NK-92 treated with Interleukin-12 subunit alpha and Interleukin-12 subunit beta, amount 100 ng/mL, for 24 hours (cell line): ENCODE measurements around the gene FBN3.
"Not testable (repeated sequence)": the region's sequence is repeated elsewhere in the genome, so short reads cannot be mapped to it uniquely, and the experiment has no call there.

Experiments used
- DNase-seq: peaks from one replicate; lab custom pipeline; 2025; lab: John Stamatoyannopoulos, UW

FBN3 gene

DNA sequence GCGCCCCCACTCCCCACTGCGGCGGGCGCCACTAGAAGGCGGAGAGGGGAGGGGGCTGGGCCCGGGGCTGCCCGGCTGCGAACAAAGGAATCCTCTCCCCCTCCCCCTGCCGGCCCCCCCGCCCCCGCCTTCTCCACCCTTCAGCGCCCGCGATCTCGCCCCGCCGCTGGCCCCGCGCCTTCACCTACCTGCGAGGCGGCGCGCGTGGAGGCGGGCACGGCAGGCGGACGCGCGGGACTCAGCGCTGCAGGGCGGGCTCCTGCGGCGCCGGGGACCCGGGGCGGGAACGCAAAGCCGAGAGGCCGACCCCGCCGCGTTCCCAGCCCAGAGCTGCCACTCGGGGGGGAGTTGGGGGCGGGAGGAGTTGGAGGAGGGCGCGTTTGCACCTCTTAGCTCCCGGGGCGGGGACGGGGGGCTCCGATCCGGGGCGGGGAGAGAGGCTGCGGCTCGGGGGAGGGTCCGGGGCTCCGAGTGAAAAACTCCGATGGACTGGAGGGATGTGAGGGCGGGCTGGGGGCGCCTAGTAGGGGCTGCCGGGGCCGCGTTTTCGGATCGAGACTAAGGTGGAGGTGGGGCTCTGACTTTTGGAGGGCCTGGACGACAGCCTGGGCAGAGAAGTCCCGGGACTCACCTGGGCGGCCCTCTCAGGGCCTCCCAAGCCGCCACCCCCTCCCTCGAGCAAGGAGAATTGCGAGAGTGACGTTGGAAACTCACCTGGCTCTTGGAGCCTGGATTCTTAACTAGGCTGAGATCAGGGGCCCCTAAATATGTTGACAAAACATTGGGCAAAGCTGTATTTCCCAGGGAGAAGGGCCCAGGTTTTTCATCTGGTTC is at the start of gene FBN3:
TSS of gene FBN3 (minus strand) at position 332 of the 834 bp plus-strand sequence. CDS start 2,112 bp downstream, outside the sequence.
- no peak for DNase-seq

DNA sequence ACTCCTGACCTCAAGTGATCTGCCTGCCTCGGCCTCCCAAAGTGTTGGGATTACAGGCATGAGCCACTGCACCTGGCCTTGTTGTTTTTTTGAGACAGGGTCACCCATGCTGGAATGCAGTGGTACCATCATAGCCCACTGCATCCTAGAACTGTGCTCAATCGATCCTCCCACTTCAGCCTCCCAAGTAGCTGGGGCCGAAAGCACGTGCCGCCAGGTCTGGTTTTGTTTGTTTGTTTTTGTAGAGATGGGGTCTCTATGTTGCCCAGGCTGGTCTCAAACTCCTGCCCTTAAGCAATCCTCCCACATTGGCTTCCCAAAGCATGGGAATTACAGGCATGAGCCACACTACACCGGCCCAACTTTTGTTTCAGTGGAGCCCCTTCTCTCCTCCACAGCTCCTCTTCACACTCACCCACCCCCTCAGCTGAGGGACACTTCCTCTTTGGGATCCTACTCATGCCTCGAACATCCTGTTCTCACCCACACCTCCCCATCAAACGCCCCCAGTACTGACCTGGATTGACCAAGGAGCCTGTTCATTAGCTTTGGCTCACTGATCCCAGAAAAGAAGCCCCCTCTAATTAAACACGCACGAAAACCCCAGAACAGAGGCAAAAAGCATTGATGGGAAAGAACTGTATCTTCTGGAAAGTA is 47.0 kb upstream of the FBN3 start:
- DNase-seq = no peak

DNA sequence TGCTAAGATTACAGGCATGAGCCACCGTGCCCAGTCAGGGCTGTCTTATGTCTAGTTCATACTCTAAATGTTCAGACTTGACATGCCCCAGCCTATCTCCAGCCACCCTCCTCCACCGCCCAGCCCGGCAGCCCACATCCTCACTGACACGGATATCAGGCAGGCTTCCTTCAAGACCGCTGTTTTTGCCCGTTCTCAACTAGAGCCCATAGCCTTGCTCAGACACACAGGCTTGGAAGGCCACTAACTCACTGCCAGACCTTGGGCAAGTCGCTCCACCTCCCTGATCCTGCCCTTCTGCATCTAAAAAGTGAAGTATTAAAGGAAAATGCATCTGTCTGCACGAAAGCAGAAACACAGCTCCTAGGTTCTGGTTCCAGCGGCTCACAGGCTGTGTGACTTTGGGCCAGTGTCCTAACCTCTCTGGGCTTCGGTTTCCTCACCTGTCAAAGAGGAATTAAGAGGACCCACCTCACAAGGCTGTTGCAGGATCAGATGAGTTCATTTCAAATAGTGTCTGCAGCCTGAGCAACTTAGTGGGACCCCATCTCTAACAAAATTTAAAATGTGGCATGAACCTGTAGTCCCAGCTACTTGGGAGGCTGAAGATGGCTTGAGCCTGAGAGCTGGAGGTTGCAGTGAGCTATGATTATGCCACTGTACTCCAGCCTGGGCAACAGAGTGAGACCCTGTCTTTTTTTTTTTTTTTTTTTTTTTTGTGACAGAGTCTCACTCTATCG is 45.3 kb upstream of the FBN3 start:
- no peak for DNase-seq

DNA sequence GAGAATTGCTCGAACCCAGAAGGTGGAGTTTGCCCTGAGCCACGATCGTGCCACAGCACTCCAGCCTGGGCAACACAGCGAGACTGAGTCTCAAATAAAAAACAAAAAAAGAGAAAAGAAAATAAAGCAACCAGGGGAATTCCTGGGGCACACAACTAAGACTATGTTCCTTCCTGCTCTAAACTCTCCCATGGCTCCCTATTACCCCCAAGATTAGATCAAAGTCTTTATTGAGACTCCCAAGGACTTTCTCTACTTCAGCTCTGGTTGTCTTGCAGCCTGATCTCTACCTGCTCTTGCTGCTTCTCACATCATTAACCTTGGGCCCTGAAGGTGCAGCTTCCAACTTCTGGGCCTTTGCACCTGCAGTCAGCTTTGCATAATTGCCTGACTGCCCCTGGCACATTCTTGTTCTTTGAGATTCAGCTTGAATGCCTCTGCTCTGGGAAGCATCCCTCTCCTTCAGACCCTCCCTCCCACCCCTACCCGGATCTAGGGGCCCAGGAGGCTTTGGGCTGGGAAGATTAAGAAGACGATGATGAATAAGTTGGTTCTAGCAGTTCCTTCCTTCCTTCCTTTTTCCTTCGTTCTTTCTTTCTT is 42.9 kb upstream of the FBN3 start:
- no peak for DNase-seq

DNA sequence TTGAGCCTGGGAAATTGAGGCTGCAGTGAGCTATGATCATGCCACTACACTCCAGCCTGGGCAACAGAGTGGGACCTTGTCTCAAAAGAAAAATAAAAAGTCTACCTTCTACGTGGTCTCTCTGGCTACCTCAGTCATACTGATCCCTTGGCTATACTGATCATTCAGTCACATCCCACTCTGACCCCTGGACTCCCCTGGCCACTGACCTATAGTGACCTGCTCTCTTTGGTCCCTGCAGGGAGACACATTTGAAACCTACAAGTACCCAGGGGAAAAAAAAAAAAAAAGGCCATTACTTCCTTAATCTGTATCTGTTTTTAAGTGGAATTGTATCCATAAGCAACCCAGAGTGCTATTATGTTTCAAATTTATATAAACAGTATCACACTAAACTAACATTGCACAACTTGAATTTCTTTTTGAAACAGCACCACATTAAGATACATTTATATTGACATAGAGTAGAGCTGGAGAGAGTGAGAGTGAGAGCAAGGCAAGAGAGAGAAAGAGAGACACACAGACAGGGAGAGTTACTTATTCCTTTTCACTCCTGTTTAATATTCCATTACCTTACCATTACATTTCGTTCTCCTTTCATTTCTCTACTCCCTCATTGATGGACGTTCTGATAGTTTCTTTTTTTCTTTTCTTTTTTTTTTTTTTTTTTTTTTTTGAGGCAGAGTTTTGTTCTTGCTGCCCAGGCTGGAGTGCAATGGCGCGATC is 36.1 kb upstream of the FBN3 start:
- no peak for DNase-seq

DNA sequence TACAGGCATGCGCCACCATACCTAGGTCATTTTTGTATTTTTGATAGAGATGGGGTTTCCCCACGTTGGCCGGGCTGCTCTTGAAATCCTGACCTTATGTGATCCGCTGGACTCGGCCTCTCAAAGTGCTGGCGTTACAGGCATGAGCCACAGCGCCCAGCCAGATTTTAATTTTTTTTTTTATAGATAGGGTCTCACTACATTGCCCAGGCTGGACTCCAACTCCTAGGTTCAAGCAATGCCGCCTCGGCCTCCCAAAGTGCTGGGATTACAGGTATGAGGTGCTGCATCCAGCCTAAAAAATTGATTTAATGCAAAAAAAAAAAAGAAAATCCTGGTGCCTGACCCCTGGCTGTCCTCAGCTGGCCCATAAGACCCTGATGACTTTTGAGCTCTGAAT is 34.9 kb upstream of the FBN3 start:
- DNase-seq = no peak

DNA sequence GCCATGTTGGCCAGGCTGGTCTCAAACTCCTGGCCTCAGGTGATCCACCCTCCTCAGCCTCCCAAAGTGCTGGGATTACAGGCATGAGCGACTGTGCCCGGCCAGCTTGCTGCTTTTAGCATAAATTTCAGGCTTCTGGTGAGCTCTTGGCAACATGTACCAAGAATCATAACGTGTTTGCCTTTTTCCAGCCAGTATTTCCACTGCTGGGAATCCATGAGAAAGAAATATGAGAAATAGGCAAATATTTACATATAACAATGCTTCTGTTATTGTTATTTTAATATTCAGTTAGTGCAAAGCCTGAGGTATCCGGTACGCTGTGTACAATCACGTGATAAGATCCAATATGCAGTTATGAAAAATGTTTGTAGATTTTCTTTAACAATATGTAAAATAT is 30.6 kb upstream of the FBN3 start:
- no peak for DNase-seq

DNA sequence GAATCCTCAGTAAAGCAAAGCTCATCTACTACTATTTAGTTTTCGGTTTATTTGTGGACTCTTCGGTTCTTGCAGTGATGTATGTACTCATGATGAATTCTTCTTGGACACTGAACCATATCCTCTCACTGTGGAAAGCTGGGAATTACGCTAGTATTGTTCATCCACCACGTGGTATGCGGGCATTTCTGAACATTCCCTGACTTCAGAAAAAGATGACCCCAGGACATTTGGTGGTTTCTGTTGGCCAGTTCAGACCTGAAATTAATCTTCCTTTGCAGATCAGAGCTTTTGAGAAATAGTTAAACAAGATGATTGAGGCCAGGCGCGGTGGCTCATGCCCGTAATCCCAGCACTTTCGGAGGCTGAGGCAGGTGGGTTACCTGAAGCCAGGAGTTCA is 25.3 kb upstream of the FBN3 start:
- no peak for DNase-seq

DNA sequence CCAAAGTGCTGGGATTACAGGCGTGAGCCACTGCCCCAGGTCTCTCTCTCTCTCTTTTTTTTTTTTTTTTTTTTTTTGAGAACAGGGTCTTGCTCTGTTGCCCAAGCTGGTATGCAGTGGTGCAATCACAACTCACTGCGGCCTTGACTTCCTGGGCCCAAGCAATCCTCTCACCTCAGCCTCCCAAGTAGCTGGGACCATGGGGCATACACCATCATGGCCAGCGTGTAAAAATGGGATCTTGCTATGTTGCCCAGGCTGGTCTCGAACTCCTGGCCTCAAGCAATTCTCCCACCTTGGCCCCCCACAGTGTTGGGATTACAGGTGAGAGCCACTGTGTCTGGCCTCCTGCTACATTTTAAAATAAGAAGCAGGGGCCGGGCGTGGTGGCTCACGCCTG is 19.1 kb upstream of the FBN3 start:
- no peak for DNase-seq

DNA sequence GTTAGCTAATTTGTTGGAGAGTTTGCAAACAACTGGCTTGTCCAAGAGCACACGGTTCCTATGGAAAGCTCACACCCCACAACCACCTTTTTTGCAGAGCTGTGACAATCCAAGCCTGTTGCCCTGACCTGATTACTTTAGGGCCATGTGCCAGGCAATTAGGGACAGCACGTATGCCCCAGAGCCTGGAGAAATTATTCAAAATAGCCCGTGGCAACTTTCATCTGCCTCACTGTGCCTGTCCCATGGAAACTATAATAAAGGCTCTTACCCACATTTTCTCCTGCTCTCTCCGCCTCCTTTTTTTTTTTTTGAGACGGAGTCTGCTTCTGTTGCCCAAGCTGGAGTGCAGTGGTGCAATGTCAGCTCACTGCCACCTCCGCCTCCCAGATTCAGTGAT is 18.6 kb upstream of the FBN3 start:
- DNase-seq = no peak

DNA sequence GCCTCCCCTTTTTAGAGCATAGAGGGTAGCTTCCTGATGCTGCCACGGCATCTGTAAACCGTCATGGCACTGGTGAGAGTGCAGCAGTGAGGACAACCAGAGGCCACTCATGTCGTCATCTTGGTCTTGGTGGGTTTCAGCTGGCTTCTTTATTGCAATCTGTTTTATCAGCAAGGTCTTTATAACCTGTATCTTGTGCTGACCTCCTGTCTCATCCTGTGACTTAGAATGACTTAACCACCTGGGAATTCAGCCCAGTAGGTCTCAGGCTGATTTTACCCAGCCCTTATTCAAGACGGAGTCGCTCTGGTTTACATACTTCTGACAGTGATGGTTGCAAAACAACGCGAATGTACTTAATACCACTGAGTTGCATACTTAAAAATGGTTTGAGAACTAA is 14.4 kb upstream of the FBN3 start:
- no peak for DNase-seq

DNA sequence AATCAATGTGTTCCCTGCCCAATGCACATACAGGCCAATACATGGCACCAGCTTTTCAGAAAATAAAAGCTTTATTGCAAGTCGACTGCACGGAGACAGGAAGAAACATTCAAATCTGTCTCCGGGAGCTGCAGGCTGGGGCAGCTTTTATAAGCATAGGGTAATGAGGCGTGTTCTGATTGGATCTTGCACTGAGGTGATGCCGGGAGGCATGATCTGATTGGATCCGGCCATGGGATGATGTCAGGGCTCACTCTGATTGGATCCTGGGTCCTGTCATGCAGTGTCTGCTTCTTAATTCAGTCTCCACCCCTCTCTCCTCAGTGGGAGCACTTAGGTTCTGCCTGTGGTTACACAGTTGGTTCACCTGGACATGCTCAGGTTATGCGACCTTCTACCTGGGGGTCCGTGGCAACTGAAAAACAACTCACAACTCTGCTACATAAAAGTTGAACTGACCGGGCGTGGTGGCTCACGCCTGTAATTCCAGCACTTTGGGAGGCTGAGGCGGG is 11.8 kb upstream of the FBN3 start:
- DNase-seq = no peak

DNA sequence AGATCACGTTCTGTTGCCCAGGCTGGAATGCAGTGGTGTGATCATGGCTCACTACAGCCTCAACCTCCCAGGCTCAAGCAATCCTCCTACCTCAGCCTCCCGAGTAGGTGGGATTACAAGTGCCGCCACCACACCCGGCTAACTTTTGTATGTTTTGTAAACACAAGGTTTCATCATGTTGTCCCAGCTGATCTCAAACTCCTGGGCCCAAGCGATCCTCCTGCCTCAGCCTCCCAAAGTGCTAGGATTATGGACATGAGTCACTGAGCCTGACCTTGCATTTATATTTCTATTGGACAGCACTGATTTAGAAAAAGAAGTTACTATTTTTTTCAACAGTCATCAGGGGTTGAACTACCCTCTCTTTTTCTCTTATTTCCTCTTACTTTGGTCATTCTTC is 9.9 kb upstream of the FBN3 start:
- not testable (repeated sequence) for DNase-seq

DNA sequence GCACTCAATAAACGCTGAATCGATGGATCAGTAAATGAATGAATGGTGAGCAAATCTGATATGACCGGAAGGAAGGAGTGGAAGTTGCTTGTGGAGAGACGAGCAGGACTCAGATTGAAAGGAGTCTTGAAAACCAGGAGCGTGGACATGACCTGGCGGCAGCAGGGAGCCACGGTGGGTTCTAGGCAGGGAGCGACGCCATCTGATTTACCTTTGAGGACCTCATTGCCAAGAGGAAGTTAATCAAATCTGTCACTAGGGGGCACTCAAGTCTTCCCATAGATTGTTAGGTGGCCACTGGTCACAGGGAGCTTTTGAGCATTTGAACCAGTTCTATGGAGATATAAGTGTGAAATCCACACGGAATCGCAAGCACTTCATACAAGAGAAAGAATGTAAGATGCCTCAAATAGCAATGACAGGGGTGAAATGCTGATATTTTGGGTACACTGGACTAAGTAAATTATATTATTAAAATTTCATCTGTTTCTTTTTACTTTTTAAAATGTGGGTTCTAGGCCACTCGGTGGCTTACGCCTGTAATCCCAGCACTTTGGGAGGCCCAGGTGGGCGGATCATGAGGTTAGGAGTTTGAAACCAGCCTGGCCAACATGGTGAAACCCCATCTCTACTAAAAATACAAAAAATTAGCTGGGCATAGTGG is 9.2 kb upstream of the FBN3 start:
- DNase-seq = peak; percentile 5

DNA sequence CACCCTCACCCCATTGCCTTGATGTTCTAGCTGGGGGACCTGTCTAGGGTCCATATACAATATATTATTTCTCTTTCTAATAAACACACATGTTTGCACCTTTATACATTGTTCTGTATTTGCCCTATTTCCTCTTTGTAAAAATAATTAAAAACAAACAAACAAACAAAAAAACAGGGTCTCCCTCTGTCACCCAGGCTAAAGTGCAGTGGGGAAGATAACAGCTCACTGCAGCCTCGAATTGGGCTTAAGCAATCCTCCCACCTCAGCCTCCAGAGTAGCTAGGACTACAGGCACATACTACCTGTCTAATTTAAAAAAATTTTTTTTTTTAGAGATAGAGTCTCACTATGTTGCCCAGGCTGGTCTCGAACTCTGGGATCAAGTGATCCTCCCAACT is 5.9 kb upstream of the FBN3 start:
- no peak for DNase-seq

DNA sequence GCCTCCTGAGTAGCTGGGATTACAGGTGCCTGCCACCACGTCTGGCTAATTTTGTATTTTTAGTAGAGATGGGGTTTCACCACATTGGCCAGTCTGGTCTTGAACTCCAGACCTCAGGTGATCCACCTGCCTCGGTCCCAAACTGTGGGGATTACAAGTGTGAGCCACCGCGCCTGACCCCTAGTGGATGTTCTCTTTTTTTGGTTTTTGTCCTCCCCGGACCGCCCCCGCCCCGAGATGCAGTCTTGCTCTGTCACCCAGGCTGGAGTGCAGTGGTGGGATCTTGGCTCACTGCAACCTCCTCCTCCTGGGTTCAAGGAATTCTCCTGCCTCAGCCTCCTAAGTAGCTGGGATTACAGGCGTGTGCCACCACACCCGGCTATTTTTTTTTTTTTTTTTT is 4.6 kb upstream of the FBN3 start:
- not testable (repeated sequence) for DNase-seq

DNA sequence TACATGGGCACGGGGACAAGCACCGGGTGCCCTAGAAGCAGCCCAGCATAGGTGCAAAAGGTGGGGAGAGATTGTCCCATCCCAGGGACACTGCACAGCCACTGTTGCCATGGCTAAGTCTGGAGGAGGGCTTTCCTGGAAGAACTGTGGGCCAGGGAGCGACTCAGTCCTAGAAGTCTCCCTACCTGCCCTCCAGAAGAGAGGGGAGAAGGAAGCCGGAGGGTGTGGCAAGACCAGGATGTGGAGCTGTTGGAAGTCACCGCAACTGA is 2.3 kb upstream of the FBN3 start:
- DNase-seq = no peak

DNA sequence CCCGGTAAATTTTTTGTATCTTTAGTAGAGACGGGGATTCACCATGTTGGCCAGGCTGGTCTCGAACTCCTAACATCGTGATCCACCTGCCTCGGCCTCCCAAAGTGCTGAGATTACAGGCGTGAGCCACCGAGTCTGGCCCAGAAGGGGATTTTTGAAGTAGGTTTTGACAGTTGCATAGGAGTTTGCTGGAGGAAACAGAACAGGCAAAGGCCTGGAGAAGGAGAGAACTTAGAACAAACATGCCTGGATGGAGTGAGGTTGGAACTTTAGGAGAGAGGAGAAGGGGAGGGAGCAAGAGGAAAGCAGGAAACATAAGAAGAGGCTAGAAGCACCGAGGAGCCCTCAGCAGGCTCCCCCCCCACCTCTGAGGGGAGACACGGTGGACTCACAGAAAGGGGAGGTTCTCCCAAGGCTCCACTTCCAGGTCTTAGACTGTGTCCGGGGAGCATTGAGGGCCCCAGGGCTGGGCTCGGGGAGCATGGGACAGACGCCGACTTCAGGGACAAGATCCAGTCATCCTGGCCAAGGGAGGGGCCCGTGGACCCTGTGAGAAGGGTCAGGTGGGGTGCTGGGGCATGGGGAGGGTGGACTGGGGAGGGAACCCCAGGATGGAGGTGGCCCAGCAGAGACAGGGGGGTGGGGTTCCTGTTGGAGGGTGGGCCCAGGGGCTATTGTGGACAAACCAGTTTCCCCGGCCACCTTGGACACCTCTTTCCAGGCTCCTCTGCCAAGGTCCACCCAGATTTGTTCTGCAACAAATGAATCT is 1.8 kb upstream of the FBN3 start:
- no peak for DNase-seq

DNA sequence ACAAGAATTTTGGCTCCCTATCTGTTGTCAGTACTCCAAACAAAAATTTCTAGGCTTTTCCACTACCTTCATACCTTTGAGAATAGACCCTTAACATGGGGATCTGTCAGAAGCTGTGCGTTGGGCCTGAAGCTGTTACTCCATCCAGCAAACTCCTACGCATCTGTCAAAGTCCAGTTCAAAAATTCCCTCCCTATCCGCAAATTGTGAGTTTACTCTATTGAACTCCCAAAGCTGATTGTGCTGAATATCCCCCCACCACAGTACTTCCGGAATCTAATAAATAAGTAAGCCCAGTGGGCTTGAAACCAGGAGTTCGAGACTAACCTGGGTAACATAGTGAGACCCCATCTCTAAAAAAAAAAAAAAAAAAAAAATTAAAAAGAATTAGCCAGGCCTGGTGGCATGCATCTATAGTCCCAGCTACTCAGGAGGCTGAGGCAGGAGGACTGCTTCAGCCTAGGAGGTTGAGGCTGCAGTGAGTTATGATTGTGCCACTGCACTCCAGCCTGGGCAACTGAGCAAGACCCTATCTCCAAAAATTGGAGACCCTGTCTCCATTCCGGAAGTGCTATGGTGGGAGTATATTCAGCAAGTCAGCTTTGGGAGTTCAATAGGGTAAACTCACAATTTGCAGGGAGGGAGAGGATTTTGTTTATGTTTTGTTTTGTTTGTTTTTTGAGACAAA is 930 bp upstream of the FBN3 start:
- DNase-seq = no peak
